ENCODE measurements around the gene TMOD1.
"Not testable (repeated sequence)": the region's sequence is repeated elsewhere in the genome, so short reads cannot be mapped to it uniquely, and the experiment has no call there.

Gene TMOD1

GRCh38 chr9:97577051-97577450 lies 75.6 kb downstream of the TMOD1 start:
- no peak for TF ChIP-seq CTCF (IDR thresholded peaks at IDR 0.05; ENCODE audit: low read depth, low read length)

GRCh38 chr9:97578846-97579245 lies 77.4 kb downstream of the TMOD1 start:
- H3K4me3 ChIP-seq (replicated peaks in 1 of 2; ENCODE audit: low read depth in 2 of 2, low read length in 2 of 2): no peak overlapping the region
- DNase-seq (ENCODE audit: low read depth in 2 of 2): no peak

More at GRCh38 chr9:97577051-97577450, 75.6 kb downstream of the TMOD1 start:
- no peak for DNase-seq (ENCODE audit: low read depth in 2 of 2)
- no peak overlapping the region for H3K4me3 ChIP-seq (replicated peaks in 1 of 2; ENCODE audit: low read depth in 2 of 2, low read length in 2 of 2)

GRCh38 chr9:97579914-97580313 lies 78.4 kb downstream of the TMOD1 start:
- DNase-seq (ENCODE audit: low read depth in 2 of 2): no peak
- H3K4me3 ChIP-seq (replicated peaks in 1 of 2; ENCODE audit: low read depth in 2 of 2, low read length in 2 of 2): no peak overlapping the region
- no peak for TF ChIP-seq CTCF (IDR thresholded peaks at IDR 0.05; ENCODE audit: low read depth, low read length)

More at GRCh38 chr9:97578846-97579245, 77.4 kb downstream of the TMOD1 start:
- no peak for TF ChIP-seq CTCF (IDR thresholded peaks at IDR 0.05; ENCODE audit: low read depth, low read length)

- DNase-seq (ENCODE audit: low read depth in 2 of 2): not testable (repeated sequence)
Observed at GRCh38 chr9:97581590-97581989, 80.1 kb downstream of the TMOD1 start.

GRCh38 chr9:97584778-97585177 lies 83.3 kb downstream of the TMOD1 start:
- DNase-seq (ENCODE audit: low read depth in 2 of 2); H3K4me3 ChIP-seq (replicated peaks in 1 of 2; ENCODE audit: low read depth in 2 of 2, low read length in 2 of 2): not testable (repeated sequence)

More at GRCh38 chr9:97581590-97581989, 80.1 kb downstream of the TMOD1 start:
- H3K4me3 ChIP-seq (replicated peaks in 1 of 2; ENCODE audit: low read depth in 2 of 2, low read length in 2 of 2): not testable (repeated sequence)

- not testable (repeated sequence) for H3K4me3 ChIP-seq (replicated peaks in 1 of 2; ENCODE audit: low read depth in 2 of 2, low read length in 2 of 2); DNase-seq (ENCODE audit: low read depth in 2 of 2)
Observed at GRCh38 chr9:97586909-97587308, 85.4 kb downstream of the TMOD1 start.

- TF ChIP-seq CTCF (IDR thresholded peaks at IDR 0.05; ENCODE audit: low read depth, low read length): no peak
- H3K4me3 ChIP-seq (replicated peaks in 1 of 2; ENCODE audit: low read depth in 2 of 2, low read length in 2 of 2): no peak overlapping the region
- DNase-seq (ENCODE audit: low read depth in 2 of 2): no peak
Observed at GRCh38 chr9:97591535-97591934, 90.1 kb downstream of the TMOD1 start.

GRCh38 chr9:97592126-97592525 lies 90.7 kb downstream of the TMOD1 start:
- H3K4me3 ChIP-seq (replicated peaks in 1 of 2; ENCODE audit: low read depth in 2 of 2, low read length in 2 of 2): no peak overlapping the region
- no peak for TF ChIP-seq CTCF (IDR thresholded peaks at IDR 0.05; ENCODE audit: low read depth, low read length)
- DNase-seq (ENCODE audit: low read depth in 2 of 2): peak in 1 of 2 donors; percentile 26

Data from cardiac fibroblast (primary cell).